Loucy (cell line): ENCODE data around the gene STRIP2.

ENCODE experiments used
- H2AFZ ChIP-seq: fragments of 200-600 bp; sonication (generic); 2 replicates; pipeline ENCODE4 v1.6.0; 2016; ENCODE audit warnings: antibody characterized with exemption, mild to moderate bottlenecking, low read length, moderate library complexity
- H3F3A ChIP-seq: fragments of 200-600 bp; 2 replicates; pipeline ENCODE4 v1.6.0; 2016; ENCODE audit warnings: antibody characterized with exemption, low read depth, mild to moderate bottlenecking
- H3K27me3 ChIP-seq: fragments of 200-600 bp; sonication (generic); 2 replicates; pipeline ENCODE4 v1.6.1; 2014; ENCODE audit warnings: low read length, mild to moderate bottlenecking; ENCODE audit not compliant: insufficient read depth, poor library complexity, severe bottlenecking
- H3K36me3 ChIP-seq: fragments of 200-600 bp; sonication (generic); 2 replicates; pipeline ENCODE4 v1.6.1; 2016; ENCODE audit warnings: low read length; ENCODE audit not compliant: insufficient read depth
- H3K4me1 ChIP-seq: fragments of 200-600 bp; sonication (generic); 2 replicates; pipeline ENCODE4 v1.5.1; 2014; ENCODE audit warnings: low read length, mild to moderate bottlenecking; ENCODE audit not compliant: insufficient read depth, poor library complexity, severe bottlenecking
- H3K4me2 ChIP-seq: fragments of 200-600 bp; sonication (generic); 2 replicates; pipeline ENCODE4 v1.6.0; 2014; ENCODE audit warnings: antibody characterized with exemption, low read length, low read depth, mild to moderate bottlenecking; ENCODE audit not compliant: poor library complexity, severe bottlenecking
- H3K4me3 ChIP-seq: fragments of 200-600 bp; sonication (generic); 2 replicates; pipeline ENCODE4 v1.5.1; 2014; ENCODE audit warnings: low read length, mild to moderate bottlenecking, mixed read lengths; ENCODE audit not compliant: poor library complexity, severe bottlenecking
- H3K79me2 ChIP-seq: fragments of 200-600 bp; sonication (generic); 2 replicates; pipeline ENCODE4 v1.6.1; 2014; ENCODE audit warnings: low read length; ENCODE audit not compliant: insufficient read depth
- H3K9ac ChIP-seq: fragments of 200-600 bp; sonication (generic); 2 replicates; pipeline ENCODE4 v1.6.0; 2014; ENCODE audit warnings: mild to moderate bottlenecking, low read depth, low read length, moderate library complexity; ENCODE audit not compliant: poor library complexity, severe bottlenecking
- H3K9me2 ChIP-seq: fragments of 200-600 bp; sonication (generic); replicated peaks from 2 replicates; pipeline ENCODE4 v1.6.1; 2016; ENCODE audit warnings: low read depth, low read length, mixed read lengths
- H3K9me3 ChIP-seq: fragments of 200-600 bp; sonication (generic); 2 replicates; pipeline ENCODE4 v1.6.1; 2014; ENCODE audit warnings: mild to moderate bottlenecking, antibody characterized with exemption, low read length, low read depth; ENCODE audit not compliant: insufficient read depth
- H4K20me1 ChIP-seq: fragments of 200-600 bp; sonication (generic); 2 replicates; pipeline ENCODE4 v1.6.0; 2014; ENCODE audit warnings: antibody characterized with exemption, low read length, mild to moderate bottlenecking; ENCODE audit not compliant: insufficient read depth, poor library complexity, severe bottlenecking
- EZH2phosphoT487 ChIP-seq: fragments of 200-600 bp; IDR thresholded peaks from 2 replicates; pipeline ENCODE4 v1.6.1; 2018; ENCODE audit warnings: antibody characterized with exemption, mild to moderate bottlenecking, moderate library complexity, borderline replicate concordance
- TF ChIP-seq, protein P1 (sequence below): fragments of 200-600 bp; sonication (generic); conservative IDR thresholded peaks from 2 replicates; pipeline ENCODE4 v1.5.1; 2014; ENCODE audit warnings: mild to moderate bottlenecking, antibody characterized with exemption, low read length

STRIP2 gene

GRCh38 chr7:129519464-129519863 lies 85.2 kb downstream of the STRIP2 start:
- Histone ChIP-seq H3K79me2 (no peaks in the 10 kb centered on the region), H4K20me1 (no peaks in the 10 kb centered on the region), H3K4me2 (no peak overlapping the region), H3K4me3 (no peak overlapping the region), H3K27me3 (no peaks in the 10 kb centered on the region), H3F3A (no peaks in the 10 kb centered on the region), H3K9ac (no peak overlapping the region), H3K36me3 (no peaks in the 10 kb centered on the region), H3K9me2 (no peaks in the 10 kb centered on the region), H2AFZ (no peak overlapping the region), H3K9me3 (no peaks in the 10 kb centered on the region), H3K4me1 (no peaks in the 10 kb centered on the region)
- TF ChIP-seq, protein P1, sequence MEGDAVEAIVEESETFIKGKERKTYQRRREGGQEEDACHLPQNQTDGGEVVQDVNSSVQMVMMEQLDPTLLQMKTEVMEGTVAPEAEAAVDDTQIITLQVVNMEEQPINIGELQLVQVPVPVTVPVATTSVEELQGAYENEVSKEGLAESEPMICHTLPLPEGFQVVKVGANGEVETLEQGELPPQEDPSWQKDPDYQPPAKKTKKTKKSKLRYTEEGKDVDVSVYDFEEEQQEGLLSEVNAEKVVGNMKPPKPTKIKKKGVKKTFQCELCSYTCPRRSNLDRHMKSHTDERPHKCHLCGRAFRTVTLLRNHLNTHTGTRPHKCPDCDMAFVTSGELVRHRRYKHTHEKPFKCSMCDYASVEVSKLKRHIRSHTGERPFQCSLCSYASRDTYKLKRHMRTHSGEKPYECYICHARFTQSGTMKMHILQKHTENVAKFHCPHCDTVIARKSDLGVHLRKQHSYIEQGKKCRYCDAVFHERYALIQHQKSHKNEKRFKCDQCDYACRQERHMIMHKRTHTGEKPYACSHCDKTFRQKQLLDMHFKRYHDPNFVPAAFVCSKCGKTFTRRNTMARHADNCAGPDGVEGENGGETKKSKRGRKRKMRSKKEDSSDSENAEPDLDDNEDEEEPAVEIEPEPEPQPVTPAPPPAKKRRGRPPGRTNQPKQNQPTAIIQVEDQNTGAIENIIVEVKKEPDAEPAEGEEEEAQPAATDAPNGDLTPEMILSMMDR = no peak
- no peak for TF ChIP-seq EZH2phosphoT487

DNA sequence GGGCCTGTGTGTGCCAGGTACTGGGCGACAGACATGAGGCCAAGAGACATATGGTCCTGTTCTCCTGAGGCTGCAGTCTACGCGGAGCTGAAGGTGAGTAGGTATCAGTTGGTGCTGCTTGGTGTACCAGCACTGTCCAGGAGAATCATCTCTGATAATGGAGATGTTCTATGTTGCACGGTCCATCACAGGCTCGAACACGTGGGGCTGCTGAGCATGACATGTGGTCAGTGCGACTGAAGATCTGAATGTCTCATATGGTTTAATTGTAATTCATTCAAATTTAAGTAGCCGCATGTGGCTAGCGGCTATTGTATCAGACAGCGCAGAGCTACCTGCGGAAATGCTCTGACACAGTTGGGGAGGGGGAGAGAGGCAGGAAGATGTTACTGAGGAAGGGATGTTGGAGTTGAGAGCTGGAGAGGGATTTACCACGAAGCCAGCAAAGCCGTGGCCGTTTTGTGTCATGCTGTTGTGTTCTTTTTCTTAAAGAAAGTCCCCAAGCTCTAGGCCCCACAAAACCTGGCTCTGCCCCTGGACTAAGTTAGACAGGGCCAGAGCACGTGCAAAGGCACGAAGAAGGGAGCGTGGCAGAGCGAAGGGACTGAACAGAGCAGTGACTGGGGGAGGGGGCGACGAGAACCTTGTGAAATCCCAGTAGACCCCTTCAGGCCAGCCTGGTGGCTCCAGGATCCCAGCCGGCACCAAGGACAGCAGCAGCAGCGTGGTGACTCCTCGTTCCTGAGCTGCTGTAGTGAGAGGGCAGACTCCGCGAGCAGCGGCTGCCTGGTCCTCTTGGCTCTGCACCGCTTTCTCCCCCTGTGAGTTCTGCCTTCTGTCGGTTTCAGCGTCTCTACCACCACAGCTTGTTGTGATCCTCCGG lies 88.1 kb downstream of the STRIP2 start:
- no peaks in the 10 kb centered on the region for H4K20me1 ChIP-seq

GRCh38 chr7:129522971-129523340 lies 88.7 kb downstream of the STRIP2 start:
- no peaks in the 10 kb centered on the region for H3F3A ChIP-seq
- no peaks in the 10 kb centered on the region for H3K9me2 ChIP-seq
- H4K20me1 ChIP-seq = no peaks in the 10 kb centered on the region
- no peaks in the 10 kb centered on the region for H3K9me3 ChIP-seq
- no peak overlapping the region for H3K4me2 ChIP-seq
- no peak overlapping the region for H3K9ac ChIP-seq
- no peak overlapping the region for H3K4me3 ChIP-seq
- no peaks in the 10 kb centered on the region for H3K27me3 ChIP-seq
- H2AFZ ChIP-seq = no peak overlapping the region
- H3K79me2 ChIP-seq = no peaks in the 10 kb centered on the region
- no peaks in the 10 kb centered on the region for H3K36me3 ChIP-seq
- TF ChIP-seq, protein P1 = no peak
- TF ChIP-seq EZH2phosphoT487 = no peak
- no peaks in the 10 kb centered on the region for H3K4me1 ChIP-seq

More for the DNA sequence above, 88.1 kb downstream of the STRIP2 start:
- no peaks in the 10 kb centered on the region for H3K4me1 ChIP-seq
- no peaks in the 10 kb centered on the region for H3F3A ChIP-seq
- no peaks in the 10 kb centered on the region for H3K36me3 ChIP-seq
- no peak overlapping the region for H3K9ac ChIP-seq
- H3K9me3 ChIP-seq = no peaks in the 10 kb centered on the region
- H3K27me3 ChIP-seq = no peaks in the 10 kb centered on the region
- H3K9me2 ChIP-seq = no peaks in the 10 kb centered on the region
- H3K4me3 ChIP-seq = no peak overlapping the region
- H3K79me2 ChIP-seq = no peaks in the 10 kb centered on the region
- H3K4me2 ChIP-seq = no peak overlapping the region
- TF ChIP-seq, protein P1 = no peak
- no peak for TF ChIP-seq EZH2phosphoT487
- H2AFZ ChIP-seq = no peak overlapping the region
